SK-N-SH treated with all-trans-retinoic acid at 6 μM for 48 hours (cell line): Measurements from ENCODE around the gene CDYL.

Experiments
- ARNTL ChIP-seq: fragments of 450-650 bp; formaldehyde crosslinking; IDR thresholded peaks from 2 replicates; pipeline ENCODE4 v1.5.0; 2020; ENCODE audit warnings: low read depth, mild to moderate bottlenecking, moderate library complexity, borderline replicate concordance
- BACH2 ChIP-seq: fragments of 250-450 bp; sonication (Bioruptor Pico); IDR thresholded peaks from 2 replicates; pipeline ENCODE4 v1.9.0; 2021; ENCODE audit warnings: mild to moderate bottlenecking, borderline replicate concordance
- ISL1 ChIP-seq: fragments of 250-450 bp; sonication (Bioruptor Pico); IDR thresholded peaks from 2 replicates; pipeline ENCODE4 v2.1.2; 2022; ENCODE audit warnings: mild to moderate bottlenecking, moderate library complexity
- PATZ1 ChIP-seq: fragments of 250-450 bp; sonication (Bioruptor Pico); IDR thresholded peaks from 2 replicates; pipeline ENCODE4 v1.8.0; 2020; ENCODE audit warnings: mild to moderate bottlenecking, moderate library complexity, borderline replicate concordance
- PPARA ChIP-seq: fragments of 250-450 bp; sonication (Bioruptor Pico); IDR thresholded peaks from 2 replicates; pipeline ENCODE4 v1.5.0; 2020; ENCODE audit warnings: mild to moderate bottlenecking, borderline replicate concordance
- RARB ChIP-seq: fragments of 250-450 bp; sonication (Bioruptor Pico); IDR thresholded peaks from 2 replicates; pipeline ENCODE4 v1.8.0; 2021; ENCODE audit warnings: mild to moderate bottlenecking, moderate library complexity
- SNAI2 ChIP-seq: fragments of 250-450 bp; sonication (Bioruptor Pico); IDR thresholded peaks from 2 replicates; pipeline ENCODE4 v1.5.0; 2020; ENCODE audit warnings: mild to moderate bottlenecking, moderate library complexity
- ZC3H10 ChIP-seq: fragments of 250-450 bp; sonication (Bioruptor Pico); IDR thresholded peaks from 2 replicates; pipeline ENCODE4 v1.5.1; 2021; ENCODE audit warnings: mild to moderate bottlenecking, moderate library complexity
- ZNF70 ChIP-seq: fragments of 450-650 bp; formaldehyde crosslinking; IDR thresholded peaks from 2 replicates; pipeline ENCODE4 v1.5.0; 2020; ENCODE audit warnings: mild to moderate bottlenecking, moderate library complexity
- TF ChIP-seq, protein P1 (sequence below): fragments of 250-450 bp; sonication (Bioruptor Pico); IDR thresholded peaks from 2 replicates; pipeline ENCODE4 v1.5.1; 2021; ENCODE audit warnings: mild to moderate bottlenecking, moderate library complexity

DNA sequence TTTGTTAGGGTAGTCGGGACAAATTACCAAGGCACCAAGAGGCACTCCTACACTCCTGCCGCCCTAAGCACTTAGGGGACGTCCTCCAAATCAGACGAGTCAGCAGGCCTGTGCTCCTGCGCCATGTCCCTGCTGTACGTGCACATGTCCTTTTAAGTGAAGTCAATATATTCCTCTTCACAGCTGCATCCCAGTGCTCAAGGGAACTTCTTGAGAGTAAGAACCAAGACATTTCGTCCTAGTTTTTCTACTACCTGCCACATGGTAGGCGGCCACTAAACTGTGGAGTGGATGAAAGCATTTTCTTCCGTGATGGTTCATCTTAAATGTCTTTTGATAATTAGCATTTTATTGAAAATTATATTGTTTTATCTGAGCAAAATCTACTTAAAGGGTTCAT lies 126.9 kb downstream of the CDYL start:
- TF ChIP-seq PATZ1 (CRISPR knock-in tag): no peak
- TF ChIP-seq SNAI2: no peak
- TF ChIP-seq RARB (CRISPR knock-in tag): no peak
- TF ChIP-seq ISL1 (CRISPR knock-in tag): no peak
- no peak for TF ChIP-seq ZNF70 (CRISPR knock-in tag)
- no peak for TF ChIP-seq ZC3H10
- no peak for TF ChIP-seq BACH2 (CRISPR knock-in tag)
- no peak for TF ChIP-seq PPARA (CRISPR knock-in tag)
- TF ChIP-seq, protein P1, sequence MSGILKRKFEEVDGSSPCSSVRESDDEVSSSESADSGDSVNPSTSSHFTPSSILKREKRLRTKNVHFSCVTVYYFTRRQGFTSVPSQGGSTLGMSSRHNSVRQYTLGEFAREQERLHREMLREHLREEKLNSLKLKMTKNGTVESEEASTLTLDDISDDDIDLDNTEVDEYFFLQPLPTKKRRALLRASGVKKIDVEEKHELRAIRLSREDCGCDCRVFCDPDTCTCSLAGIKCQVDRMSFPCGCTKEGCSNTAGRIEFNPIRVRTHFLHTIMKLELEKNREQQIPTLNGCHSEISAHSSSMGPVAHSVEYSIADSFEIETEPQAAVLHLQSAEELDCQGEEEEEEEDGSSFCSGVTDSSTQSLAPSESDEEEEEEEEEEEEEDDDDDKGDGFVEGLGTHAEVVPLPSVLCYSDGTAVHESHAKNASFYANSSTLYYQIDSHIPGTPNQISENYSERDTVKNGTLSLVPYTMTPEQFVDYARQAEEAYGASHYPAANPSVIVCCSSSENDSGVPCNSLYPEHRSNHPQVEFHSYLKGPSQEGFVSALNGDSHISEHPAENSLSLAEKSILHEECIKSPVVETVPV: no peak
- no peak for TF ChIP-seq ARNTL
